ENCODE measurements around the gene SLC35B2.

- no peak for TF ChIP-seq SMARCA5 (IDR thresholded peaks at IDR 0.05)
- TF ChIP-seq ESRRA (IDR thresholded peaks at IDR 0.05; ENCODE audit: low read length) = no peak
- TF ChIP-seq ZNF384 (IDR thresholded peaks at IDR 0.05; ENCODE audit: borderline replicate concordance, low read depth, low read length) = no peak
- TF ChIP-seq POLR2AphosphoS5 (IDR thresholded peaks at IDR 0.05; ENCODE audit: low read length) = peak; percentile 43; the same call in 1 of the 2 replicates
- TF ChIP-seq, protein P1, sequence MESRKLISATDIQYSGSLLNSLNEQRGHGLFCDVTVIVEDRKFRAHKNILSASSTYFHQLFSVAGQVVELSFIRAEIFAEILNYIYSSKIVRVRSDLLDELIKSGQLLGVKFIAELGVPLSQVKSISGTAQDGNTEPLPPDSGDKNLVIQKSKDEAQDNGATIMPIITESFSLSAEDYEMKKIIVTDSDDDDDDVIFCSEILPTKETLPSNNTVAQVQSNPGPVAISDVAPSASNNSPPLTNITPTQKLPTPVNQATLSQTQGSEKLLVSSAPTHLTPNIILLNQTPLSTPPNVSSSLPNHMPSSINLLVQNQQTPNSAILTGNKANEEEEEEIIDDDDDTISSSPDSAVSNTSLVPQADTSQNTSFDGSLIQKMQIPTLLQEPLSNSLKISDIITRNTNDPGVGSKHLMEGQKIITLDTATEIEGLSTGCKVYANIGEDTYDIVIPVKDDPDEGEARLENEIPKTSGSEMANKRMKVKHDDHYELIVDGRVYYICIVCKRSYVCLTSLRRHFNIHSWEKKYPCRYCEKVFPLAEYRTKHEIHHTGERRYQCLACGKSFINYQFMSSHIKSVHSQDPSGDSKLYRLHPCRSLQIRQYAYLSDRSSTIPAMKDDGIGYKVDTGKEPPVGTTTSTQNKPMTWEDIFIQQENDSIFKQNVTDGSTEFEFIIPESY (IDR thresholded peaks at IDR 0.05) = no peak
- no peak for TF ChIP-seq CTCF (IDR thresholded peaks at IDR 0.05 in 2 of 3, conservative IDR thresholded peaks at IDR 0.05 in 1 of 3; ENCODE audit: control insufficient read depth in 2 of 3, extremely low read depth in 1 of 3, insufficient read depth in 1 of 3, low read depth in 3 of 3, low read length in 3 of 3)
- no peak for TF ChIP-seq HDAC2 (IDR thresholded peaks at IDR 0.05)
- TF ChIP-seq PRDM15 (CRISPR knock-in tag; IDR thresholded peaks at IDR 0.05) = no peak
- no peak for TF ChIP-seq CBX5 (IDR thresholded peaks at IDR 0.05; ENCODE audit: low read depth)
- no peak for TF ChIP-seq TAF1 (IDR thresholded peaks at IDR 0.05; ENCODE audit: borderline replicate concordance, low read depth, low read length)
- TF ChIP-seq SPI1 (IDR thresholded peaks at IDR 0.05; ENCODE audit: borderline replicate concordance, insufficient read depth, low read depth, low read length) = no peak
- no peak for TF ChIP-seq IRF4 (IDR thresholded peaks at IDR 0.05; ENCODE audit: low read depth, low read length)
- TF ChIP-seq BRCA1 (IDR thresholded peaks at IDR 0.05; ENCODE audit: low read depth, low read length) = no peak
Measured at GRCh38 chr6:44251576-44252524, 5.5 kb downstream of the SLC35B2 start.

Data from GM12878 (cell line).